H1 (cell line): ENCODE measurements around the gene LMX1A. TPM values are rescaled to one million over a fixed set of nuclear protein-coding genes. Genes with fewer than 3 reads are reported as not detected.
A peak's percentile ranks its signal among the peaks of the same experiment; 100 is the strongest.

Source experiments
- CTCF ChIA-PET: fragments of 300-600 bp; sonication (Branson Sonifier 250); formaldehyde crosslinking; loops from one replicate; lab custom pipeline; 2021; ENCODE audit not compliant: partially characterized antibody; lab: Charles Lee
- POLR2A ChIA-PET: fragments of 300-600 bp; sonication (Branson Sonifier 250); formaldehyde crosslinking; loops from one replicate; lab custom pipeline; 2021; ENCODE audit warnings: inconsistent platforms; ENCODE audit not compliant: partially characterized antibody; lab: Charles Lee
- DNase-seq, 2 experiments: peaks; one replicate each; pipeline versions ENCODE4 v3.0.0 to v3.0.0-alpha.2; 2010 to 2022; ENCODE audit warnings: low spot score in 2 of 2, low read depth in 1 of 2, mixed read lengths in 1 of 2
- FAIRE-seq: peaks from 2 replicates; lab custom pipeline; 2011; peaks lifted over from hg19 to GRCh38; lab: Jason Lieb, UNC
- H2AFZ ChIP-seq: 2 replicates; pipeline ENCODE4 v1.8.1; 2012; ENCODE audit warnings: low read length, inconsistent platforms
- H2AK5ac ChIP-seq: 2 replicates; pipeline ENCODE4 v1.6.1; 2013; ENCODE audit warnings: low read depth, low read length
- H2BK120ac ChIP-seq: replicated peaks from 2 replicates; pipeline ENCODE3; 2013; ENCODE audit warnings: low read depth, low read length, inconsistent platforms
- H2BK12ac ChIP-seq: 2 replicates; pipeline ENCODE4 v1.6.1; 2013; ENCODE audit warnings: low read depth, low read length
- H2BK15ac ChIP-seq: 2 replicates; pipeline ENCODE4 v1.6.1; 2013; ENCODE audit warnings: low read length
- H2BK20ac ChIP-seq: 2 replicates; pipeline ENCODE4 v1.6.1; 2013; ENCODE audit warnings: low read length
- H2BK5ac ChIP-seq: 2 replicates; pipeline ENCODE4 v1.6.1; 2013; ENCODE audit warnings: low read depth, low read length
- H3K14ac ChIP-seq: 2 replicates; pipeline ENCODE4 v1.6.1; 2013; ENCODE audit warnings: inconsistent platforms; ENCODE audit not compliant: insufficient read length
- H3K18ac ChIP-seq: 2 replicates; pipeline ENCODE4 v1.6.1; 2013; ENCODE audit warnings: low read length; ENCODE audit errors: extremely low read depth
- H3K23ac ChIP-seq: 2 replicates; pipeline ENCODE4 v1.6.1; 2013; ENCODE audit warnings: inconsistent platforms; ENCODE audit not compliant: insufficient read length
- H3K23me2 ChIP-seq: 2 replicates; pipeline ENCODE4 v1.6.1; 2013; ENCODE audit warnings: low read depth, low read length
- H3K27ac ChIP-seq: 2 replicates; pipeline ENCODE4 v1.6.1; 2011; ENCODE audit warnings: low read depth, low read length, inconsistent platforms
- H3K27me3 ChIP-seq, 4 experiments: replicated peaks in 1 of 4; 1 replicate in 1 of 4; 2 replicates in 3 of 4; pipeline versions ENCODE4 v1.6.1 to v1.8.1; 2011 to 2013; ENCODE audit warnings: low read length in 3 of 4, mild to moderate bottlenecking in 3 of 4, inconsistent platforms in 2 of 4, mixed read lengths in 2 of 4, moderate library complexity in 1 of 4; ENCODE audit not compliant: control insufficient read depth in 3 of 4, insufficient read depth in 3 of 4; ENCODE audit errors: extremely low read depth in 1 of 4
- H3K36me3 ChIP-seq, 4 experiments: 2 replicates each; pipeline versions ENCODE4 v1.6.1 to v1.8.1; 2011 to 2013; ENCODE audit warnings: mild to moderate bottlenecking in 4 of 4, low read length in 3 of 4, moderate library complexity in 2 of 4, control low read depth in 1 of 4, inconsistent platforms in 1 of 4; ENCODE audit not compliant: insufficient read depth in 4 of 4, control insufficient read depth in 2 of 4
- H3K4ac ChIP-seq: replicated peaks from 2 replicates; pipeline ENCODE3; 2013; ENCODE audit warnings: low read length, low read depth, mixed read lengths, inconsistent platforms; ENCODE audit not compliant: insufficient read length
- H3K4me1 ChIP-seq, 4 experiments: replicated peaks in 1 of 4; 1 replicate in 1 of 4; 2 replicates in 3 of 4; pipeline versions ENCODE4 v1.6.1 to v1.8.1; 2011 to 2013; ENCODE audit warnings: low read length in 3 of 4, inconsistent platforms in 2 of 4, mixed read lengths in 1 of 4; ENCODE audit not compliant: insufficient read depth in 4 of 4, control insufficient read depth in 3 of 4
- H3K4me2 ChIP-seq, 2 experiments: 2 replicates each; pipeline versions ENCODE4 v1.6.1 to v1.8.1; 2011 to 2013; ENCODE audit warnings: low read depth in 2 of 2, low read length in 2 of 2, control low read depth in 1 of 2, inconsistent platforms in 1 of 2, mild to moderate bottlenecking in 1 of 2; ENCODE audit not compliant: insufficient read depth in 1 of 2
- H3K4me3 ChIP-seq, 4 experiments: fragments of 200-600, 300-600 bp in 1 of 4; sonication (generic), shearing (Covaris generic), sonication (Bioruptor Twin) in 1 of 4; 2 replicates each; pipeline versions ENCODE4 v1.5.1 to v1.8.1; 2011 to 2016; ENCODE audit warnings: low read length in 4 of 4, low read depth in 3 of 4, control low read depth in 2 of 4, inconsistent platforms in 2 of 4, mild to moderate bottlenecking in 2 of 4, mixed read lengths in 1 of 4, moderate library complexity in 1 of 4; ENCODE audit not compliant: insufficient read depth in 2 of 4; ENCODE audit errors: extremely low read depth in 1 of 4
- H3K56ac ChIP-seq: replicated peaks from 2 replicates; pipeline ENCODE3; 2013; ENCODE audit warnings: low read depth, mild to moderate bottlenecking, mixed read lengths, low read length, inconsistent platforms; ENCODE audit not compliant: insufficient read length
- H3K79me1 ChIP-seq: 2 replicates; pipeline ENCODE4 v1.6.1; 2013; ENCODE audit warnings: low read depth, low read length, control low read depth
- H3K79me2 ChIP-seq, 2 experiments: 2 replicates each; pipeline versions ENCODE4 v1.6.1 to v1.8.1; 2012 to 2013; ENCODE audit warnings: low read length in 2 of 2, mild to moderate bottlenecking in 2 of 2, inconsistent platforms in 1 of 2; ENCODE audit not compliant: insufficient read depth in 2 of 2, control insufficient read depth in 1 of 2
- H3K9ac ChIP-seq, 4 experiments: replicated peaks in 1 of 4; 1 replicate in 1 of 4; 2 replicates in 3 of 4; pipeline versions ENCODE4 v1.6.1 to v1.8.1; 2011 to 2013; ENCODE audit warnings: low read depth in 3 of 4, low read length in 3 of 4, control low read depth in 2 of 4, mild to moderate bottlenecking in 2 of 4, moderate library complexity in 2 of 4, inconsistent platforms in 1 of 4; ENCODE audit errors: extremely low read depth in 1 of 4
- H3K9me3 ChIP-seq, 2 experiments: 2 replicates each; pipeline versions ENCODE4 v1.6.1 to v1.8.1; 2012 to 2013; ENCODE audit warnings: mild to moderate bottlenecking in 2 of 2, moderate library complexity in 2 of 2, control low read depth in 1 of 2, inconsistent platforms in 1 of 2, low read depth in 1 of 2, low read length in 1 of 2, mixed read lengths in 1 of 2; ENCODE audit not compliant: insufficient read depth in 2 of 2
- H4K20me1 ChIP-seq, 2 experiments: replicated peaks in 1 of 2; 2 replicates each; pipeline versions ENCODE3 to v1.8.1; 2011 to 2013; ENCODE audit warnings: inconsistent platforms in 2 of 2, low read length in 2 of 2, mild to moderate bottlenecking in 1 of 2; ENCODE audit not compliant: insufficient read depth in 2 of 2, control insufficient read depth in 1 of 2
- H4K5ac ChIP-seq: 2 replicates; pipeline ENCODE4 v1.6.1; 2013; ENCODE audit warnings: low read length, low read depth, mixed read lengths, inconsistent platforms; ENCODE audit not compliant: insufficient read length
- H4K8ac ChIP-seq: 2 replicates; pipeline ENCODE4 v1.8.0; 2013; ENCODE audit warnings: mild to moderate bottlenecking, moderate library complexity, low read length, inconsistent platforms; ENCODE audit not compliant: insufficient read depth; ENCODE audit errors: extremely low read depth
- H4K91ac ChIP-seq: replicated peaks from 2 replicates; pipeline ENCODE3; 2013; ENCODE audit warnings: low read length, mixed read lengths, inconsistent platforms; ENCODE audit not compliant: insufficient read length
- E2F6 ChIP-seq: IDR thresholded peaks from 2 replicates; pipeline ENCODE4 v1.6.1; 2012; ENCODE audit warnings: inconsistent platforms
- EGR1 ChIP-seq: IDR thresholded peaks from 2 replicates; pipeline ENCODE4 v1.6.1; 2011; ENCODE audit warnings: low read depth, low read length, borderline replicate concordance
- HDAC2 ChIP-seq, 2 experiments: fragments of 300-600 bp in 1 of 2; sonication (generic) in 1 of 2; IDR thresholded peaks; 2 replicates each; pipeline ENCODE4 v1.6.1; 2011 to 2012; ENCODE audit warnings: low read depth in 2 of 2, low read length in 2 of 2, mild to moderate bottlenecking in 2 of 2, moderate library complexity in 2 of 2, borderline replicate concordance in 1 of 2, inconsistent platforms in 1 of 2
- SIN3A ChIP-seq, 2 experiments: IDR thresholded peaks in 1 of 2; conservative IDR thresholded peaks in 1 of 2; 2 replicates each; pipeline ENCODE4 v1.6.1; 2011 to 2012; ENCODE audit warnings: low read length in 2 of 2, improper control_type of control experiment in 1 of 2, low read depth in 1 of 2, mild to moderate bottlenecking in 1 of 2
- WGBS, 2 experiments: shearing (Covaris generic) in 1 of 2; methylation state at CpG; one replicate each; pipeline versions ENCODE4 v1.1.6 to v1.1.7; 2013 to 2015; ENCODE audit warnings: low lambda C conversion rate in 2 of 2, mixed read lengths in 2 of 2, inconsistent platforms in 1 of 2, low coverage in 1 of 2, missing lambda C conversion rate in 1 of 2; ENCODE audit not compliant: insufficient replicate concordance in 2 of 2, insufficient coverage in 1 of 2, insufficient read length in 1 of 2; ENCODE audit errors: extremely low coverage in 1 of 2, missing lambda C conversion rate in 1 of 2; 5-methylcytosine and 5-hydroxymethylcytosine counted together
- polyA plus RNA-seq, 7 experiments: library from polyadenylated mRNA; depleted of rRNA in 3 of 7; stranded (reverse) in 5 of 7; unstranded in 2 of 7; fragments of >200 nt in 5 of 7; fragments of 200-250 nt in 2 of 7; gene quantifications; 1 replicate in 5 of 7; 2 replicates in 1 of 7; 4 replicates in 1 of 7; pipeline versions ENCODE4 v1.2.1 to v1.2.3, GENCODE V29; 2011 to 2013; ENCODE audit warnings: missing spikeins in 2 of 7, mixed read lengths in 2 of 7
- total RNA-seq: library from RNA; stranded (reverse); fragmentation: NEBNext Ultra II Directional; extraction: Animal tissue kit (Norgen Biotek cat#: 25700); gene quantifications from 2 replicates; pipeline ENCODE4 v1.2.1, GENCODE V29; 2021

LMX1A gene
- total and polyA plus RNA-seq, 2 of the 8 experiments (the other 6 are each of a cell fraction or from before 2014, with no cell fraction given), result not detected

- Histone ChIP-seq H4K91ac (no peak overlapping the region), H3K4ac (no peak overlapping the region), H3K23me2 (no peaks in the 10 kb centered on the region), H2BK12ac (no peak overlapping the region), H2BK15ac (no peak overlapping the region), H3K18ac (no peak overlapping the region), H2BK120ac (no peak overlapping the region), H3K79me1 (no peaks in the 10 kb centered on the region), H2BK5ac (no peak overlapping the region), H3K9me3 (no peaks in the 10 kb centered on the region), H3K4me1 (peaks cover 0 to 5% (median under 1%) of the 10 kb centered on the region in 4 experiments; a peak in 2 of 7 replicates), H3K27me3 (peaks cover 0 to 15% (median 11%) of the 10 kb centered on the region in 4 experiments; a peak in 6 of 7 replicates), H3K56ac (no peak overlapping the region), H3K4me2 (no peak overlapping the region), H2AFZ (no peak overlapping the region), H3K79me2 (no peaks in the 10 kb centered on the region), H3K36me3 (no peaks in the 10 kb centered on the region; a peak in 1 of 8 replicates), H3K4me3 (no peak overlapping the region), H3K9ac (no peak overlapping the region), H4K5ac (no peak overlapping the region), H2BK20ac (no peak overlapping the region), H3K14ac (no peak overlapping the region), H3K27ac (no peak overlapping the region), H4K20me1 (no peaks in the 10 kb centered on the region), H4K8ac (no peak overlapping the region), H2AK5ac (no peak overlapping the region), H3K23ac (no peak overlapping the region)
- no peak for TF ChIP-seq E2F6
- TF ChIP-seq EGR1, result no peak
- TF ChIP-seq SIN3A (conservative IDR thresholded peaks at IDR 0.05 in 1 of 2, IDR thresholded peaks at IDR 0.05 in 1 of 2; ENCODE audit: low read depth in 1 of 2, low read length in 2 of 2), result peak; percentile 54 to 64; a peak in 1 of 4 replicates
- TF ChIP-seq HDAC2 (IDR thresholded peaks at IDR 0.05; ENCODE audit: borderline replicate concordance in 1 of 2, low read depth in 2 of 2, low read length in 2 of 2), result 0 out of 4 replicates have a peak, but pooled peaks of 1 of the 2 experiments have one; percentile 37
- ChIA-PET CTCF (interaction anchor here (0.7 to 2.7 kb wide), 8 partner anchors 24 to 170 kb away, joined by 3 to 13 read pairs (median 3); no protein-coding TSS in a partner anchor), POLR2A (no interaction called here)
- DNase-seq (no peak), FAIRE-seq (peak; percentile 39)
- 64% methylated on average over 2 of the region's 2 CpGs; no CpG with 5 or more reads in 1 of the 2 experiments for WGBS, 2 experiments
Measured at GRCh38 chr1:165228676-165229075, 127.8 kb downstream of the LMX1A start.
